RKO (cell line): ENCODE measurements around the gene CGNL1.

Experiments
- DNase-seq: peaks from one replicate; pipeline ENCODE4 v3.0.0-alpha.2; 2016; ENCODE audit warnings: low spot score

The CGNL1 gene, protein sequence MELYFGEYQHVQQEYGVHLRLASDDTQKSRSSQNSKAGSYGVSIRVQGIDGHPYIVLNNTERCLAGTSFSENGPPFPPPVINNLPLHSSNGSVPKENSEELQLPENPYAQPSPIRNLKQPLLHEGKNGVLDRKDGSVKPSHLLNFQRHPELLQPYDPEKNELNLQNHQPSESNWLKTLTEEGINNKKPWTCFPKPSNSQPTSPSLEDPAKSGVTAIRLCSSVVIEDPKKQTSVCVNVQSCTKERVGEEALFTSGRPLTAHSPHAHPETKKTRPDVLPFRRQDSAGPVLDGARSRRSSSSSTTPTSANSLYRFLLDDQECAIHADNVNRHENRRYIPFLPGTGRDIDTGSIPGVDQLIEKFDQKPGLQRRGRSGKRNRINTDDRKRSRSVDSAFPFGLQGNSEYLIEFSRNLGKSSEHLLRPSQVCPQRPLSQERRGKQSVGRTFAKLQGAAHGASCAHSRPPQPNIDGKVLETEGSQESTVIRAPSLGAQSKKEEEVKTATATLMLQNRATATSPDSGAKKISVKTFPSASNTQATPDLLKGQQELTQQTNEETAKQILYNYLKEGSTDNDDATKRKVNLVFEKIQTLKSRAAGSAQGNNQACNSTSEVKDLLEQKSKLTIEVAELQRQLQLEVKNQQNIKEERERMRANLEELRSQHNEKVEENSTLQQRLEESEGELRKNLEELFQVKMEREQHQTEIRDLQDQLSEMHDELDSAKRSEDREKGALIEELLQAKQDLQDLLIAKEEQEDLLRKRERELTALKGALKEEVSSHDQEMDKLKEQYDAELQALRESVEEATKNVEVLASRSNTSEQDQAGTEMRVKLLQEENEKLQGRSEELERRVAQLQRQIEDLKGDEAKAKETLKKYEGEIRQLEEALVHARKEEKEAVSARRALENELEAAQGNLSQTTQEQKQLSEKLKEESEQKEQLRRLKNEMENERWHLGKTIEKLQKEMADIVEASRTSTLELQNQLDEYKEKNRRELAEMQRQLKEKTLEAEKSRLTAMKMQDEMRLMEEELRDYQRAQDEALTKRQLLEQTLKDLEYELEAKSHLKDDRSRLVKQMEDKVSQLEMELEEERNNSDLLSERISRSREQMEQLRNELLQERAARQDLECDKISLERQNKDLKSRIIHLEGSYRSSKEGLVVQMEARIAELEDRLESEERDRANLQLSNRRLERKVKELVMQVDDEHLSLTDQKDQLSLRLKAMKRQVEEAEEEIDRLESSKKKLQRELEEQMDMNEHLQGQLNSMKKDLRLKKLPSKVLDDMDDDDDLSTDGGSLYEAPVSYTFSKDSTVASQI

DNA sequence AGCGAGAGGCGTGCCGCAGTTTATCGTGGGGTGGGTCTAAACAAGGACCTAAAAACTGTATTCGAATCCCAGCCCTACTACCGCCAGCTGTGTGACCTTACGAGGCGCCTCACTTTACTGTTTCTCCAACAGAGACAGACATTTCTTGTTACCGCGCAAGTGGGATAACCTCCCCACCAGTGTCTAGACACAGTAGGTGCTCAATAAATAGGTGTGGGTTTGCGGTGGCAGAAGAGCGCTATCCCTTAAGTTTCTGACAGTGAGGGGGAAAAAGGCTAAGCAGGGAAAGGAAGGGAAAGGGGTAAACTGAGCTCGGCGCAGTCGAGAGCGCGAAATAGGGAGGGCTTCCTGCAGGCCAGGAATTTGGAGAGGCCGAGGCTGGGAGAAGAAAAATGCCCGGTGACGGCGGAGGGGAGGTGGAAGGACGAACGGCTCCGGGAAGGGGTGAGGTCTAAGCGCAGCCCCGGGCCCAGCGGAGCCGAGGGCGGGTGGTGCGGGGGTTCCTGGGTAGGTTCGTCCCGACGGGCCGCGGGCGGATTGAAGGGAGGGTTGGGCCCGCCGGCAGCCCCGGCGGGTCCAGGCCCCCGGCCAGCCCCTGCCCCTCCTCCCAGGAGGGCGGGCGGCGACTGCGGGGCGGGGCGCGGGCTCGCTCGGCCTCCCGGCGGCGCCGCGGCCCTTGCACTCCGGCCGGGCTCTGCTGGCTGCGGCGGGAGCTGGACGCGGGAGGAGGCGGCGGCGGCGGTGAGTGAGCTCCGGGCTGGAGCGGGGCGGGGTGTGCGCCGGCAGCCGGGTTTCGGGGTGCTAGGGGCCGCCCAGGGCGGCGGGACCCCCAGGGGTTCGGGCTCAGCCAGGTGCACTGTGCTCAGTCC, at the start of gene CGNL1:
Gene CGNL1 (plus strand): TSS at position 679 of the 869 bp plus-strand sequence. CDS start 61,495 bp downstream, outside the sequence.
- no peak for DNase-seq

DNA sequence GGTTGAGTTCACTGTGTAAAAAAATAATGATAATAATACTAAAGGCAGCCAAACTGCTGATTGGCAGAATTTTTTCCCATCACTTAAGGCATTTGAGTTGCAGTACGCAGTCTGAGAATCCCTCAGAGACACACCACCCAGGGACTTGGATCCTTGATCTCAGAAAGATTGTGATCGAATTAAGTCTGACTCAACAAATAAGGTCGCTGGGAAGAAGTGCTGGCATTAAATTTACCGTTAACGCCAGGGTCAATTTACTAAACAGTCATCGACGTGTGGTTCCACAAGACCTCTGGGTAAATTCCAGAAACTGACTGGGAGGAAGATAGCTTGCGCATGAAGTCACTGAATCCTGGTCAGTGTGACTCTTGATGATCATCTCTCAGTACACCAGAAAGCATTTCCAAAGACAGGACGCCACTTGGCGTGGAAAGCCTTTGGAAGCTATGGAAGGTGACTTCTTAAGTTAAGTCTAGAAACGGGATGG, 48.3 kb upstream of the CGNL1 start:
- DNase-seq: no peak

DNA sequence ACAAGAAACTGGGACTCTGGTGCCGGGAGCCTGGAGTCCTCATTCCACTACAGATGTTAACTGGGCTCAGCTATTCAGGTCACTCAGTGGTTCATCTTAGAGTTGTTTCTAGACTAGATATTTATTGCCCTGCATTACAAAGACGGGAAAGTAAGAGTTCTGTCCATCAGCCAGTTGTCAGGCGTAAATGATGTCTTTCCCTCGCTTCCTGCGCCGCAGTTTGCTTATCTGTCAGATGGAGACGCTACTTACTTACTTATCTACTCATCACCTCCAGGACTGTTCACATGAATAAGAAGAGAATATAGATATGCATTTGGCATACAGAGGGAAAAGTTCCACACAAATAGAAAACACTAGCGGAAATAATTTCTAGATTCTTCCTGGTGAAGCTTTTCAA, 47.8 kb upstream of the CGNL1 start:
- no peak for DNase-seq

DNA sequence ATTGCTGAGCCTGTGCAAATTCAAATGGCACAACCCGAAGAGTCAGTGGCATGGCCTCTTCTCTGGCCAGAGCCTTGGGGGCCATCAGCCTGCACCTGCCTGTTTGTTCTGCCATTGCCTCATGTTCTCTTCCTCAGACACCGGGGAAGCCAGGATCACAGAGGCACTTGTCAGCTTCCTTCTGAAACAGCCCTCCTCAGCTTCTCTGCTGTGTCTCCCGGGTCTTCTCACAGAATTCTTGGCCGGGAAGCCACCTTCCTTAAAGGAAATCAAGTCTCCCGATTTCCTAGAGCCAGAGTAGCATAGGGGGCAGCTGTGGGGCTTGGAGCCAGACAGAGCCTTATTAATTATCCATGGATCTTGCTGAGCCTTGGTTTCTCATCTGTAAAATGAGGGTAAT, 47.4 kb upstream of the CGNL1 start:
- DNase-seq: no peak

DNA sequence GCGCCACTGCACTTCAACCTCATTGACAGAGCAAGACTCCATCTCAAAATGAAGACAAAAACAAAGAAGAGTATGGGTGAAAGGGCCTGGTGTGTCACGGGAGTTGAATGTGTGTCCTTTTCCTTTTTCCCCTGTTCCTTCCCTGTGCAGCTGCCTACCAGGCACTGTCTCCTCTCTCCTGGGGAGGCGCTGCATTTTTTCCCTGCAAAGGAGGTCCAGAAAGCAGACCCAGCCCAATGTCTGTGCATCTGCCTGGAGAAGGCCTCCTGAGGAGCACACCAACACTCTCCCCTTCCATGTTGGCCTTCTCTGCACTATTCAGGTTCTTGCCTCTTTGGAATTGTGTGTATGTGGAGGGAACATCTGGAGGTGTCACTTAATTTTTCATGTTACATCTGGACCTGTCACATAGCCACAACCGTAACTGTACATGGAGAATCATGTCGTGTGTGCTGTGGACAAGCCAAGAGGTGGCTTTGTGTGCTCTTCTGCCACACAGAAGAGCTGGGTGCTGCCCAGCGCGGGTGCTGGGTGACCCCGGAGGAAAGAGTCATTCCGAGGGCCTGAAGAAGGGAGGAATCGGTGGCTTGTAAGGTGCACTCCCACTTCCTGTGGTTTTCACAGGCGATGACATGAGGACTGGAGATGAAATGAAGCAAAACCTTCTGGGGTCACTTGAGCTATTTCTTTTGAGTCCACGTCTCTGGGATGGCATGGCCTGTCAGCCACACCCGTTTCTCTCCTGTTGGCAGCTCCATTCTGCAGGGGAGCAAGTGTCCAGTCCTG, 46.5 kb upstream of the CGNL1 start:
- no peak for DNase-seq

DNA sequence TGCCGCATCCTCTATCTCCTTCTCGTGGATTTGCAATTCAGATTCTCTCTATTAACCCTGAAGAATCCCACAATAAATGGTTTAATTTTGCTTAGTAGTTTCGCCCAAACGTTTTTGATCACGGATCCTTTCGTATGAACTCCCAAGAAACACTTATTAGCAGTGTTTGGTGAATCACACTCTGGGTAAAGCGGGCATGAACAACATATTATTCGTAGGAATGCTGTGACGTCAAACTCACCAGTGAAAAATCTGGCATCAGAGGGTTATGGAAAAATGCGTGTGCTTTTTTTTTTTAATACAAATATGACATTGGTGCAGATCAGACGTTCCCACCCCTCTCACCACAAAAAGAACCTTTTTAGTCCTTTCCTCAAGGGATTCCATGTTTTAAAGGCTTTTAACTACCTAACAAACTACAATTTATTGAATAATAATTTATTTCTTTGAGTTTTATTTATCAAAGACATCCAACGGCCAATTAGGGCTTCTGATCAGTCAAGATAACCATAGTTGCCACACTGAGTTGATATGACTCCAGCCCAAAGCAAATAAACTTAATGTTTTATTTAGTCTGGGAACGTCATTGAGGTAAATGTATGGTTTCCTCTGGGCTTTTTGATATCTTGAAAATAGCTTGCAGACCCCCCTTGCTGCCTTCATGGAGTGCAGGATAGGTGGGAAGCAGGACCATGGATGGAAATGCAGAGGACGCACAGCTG, 45.5 kb upstream of the CGNL1 start:
- no peak for DNase-seq

DNA sequence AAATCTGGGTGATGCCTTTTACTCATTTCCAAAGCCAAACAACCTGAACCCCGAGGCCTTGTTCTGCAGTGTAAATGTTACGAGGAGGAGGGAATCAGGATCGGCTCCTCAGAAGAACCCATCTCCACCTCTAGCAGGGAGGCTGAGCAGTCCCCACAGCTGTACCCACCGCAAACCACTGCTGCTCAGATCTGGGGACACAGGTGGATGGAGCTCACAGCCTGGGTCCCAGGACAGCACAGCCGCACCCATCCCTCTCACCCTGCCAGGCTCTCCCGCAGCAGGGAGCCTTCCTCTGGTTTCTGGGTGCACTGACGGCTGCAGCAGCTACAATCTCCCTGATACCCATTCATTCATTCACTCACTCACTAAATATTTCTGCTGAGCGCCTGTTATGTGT, 44.0 kb upstream of the CGNL1 start:
- DNase-seq: no peak

DNA sequence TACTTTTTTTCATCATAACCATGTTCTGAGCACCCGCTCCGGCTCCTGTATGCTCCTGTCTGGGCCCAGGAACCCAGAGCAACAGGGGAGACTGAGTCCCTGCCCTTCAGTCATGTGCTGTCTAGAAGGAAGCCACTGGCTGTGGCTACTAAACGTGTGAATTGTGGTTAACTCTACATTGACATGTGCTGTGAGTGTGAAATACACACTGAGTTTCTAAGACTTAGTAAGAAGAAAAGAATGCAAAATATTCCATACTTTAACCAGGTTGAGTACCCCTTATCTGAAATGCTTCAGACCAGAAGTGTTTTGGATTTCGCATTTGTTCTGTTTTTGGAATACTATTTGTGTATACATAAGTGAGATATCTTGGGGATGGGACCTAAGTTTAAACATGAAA, 42.8 kb upstream of the CGNL1 start:
- DNase-seq: no peak

DNA sequence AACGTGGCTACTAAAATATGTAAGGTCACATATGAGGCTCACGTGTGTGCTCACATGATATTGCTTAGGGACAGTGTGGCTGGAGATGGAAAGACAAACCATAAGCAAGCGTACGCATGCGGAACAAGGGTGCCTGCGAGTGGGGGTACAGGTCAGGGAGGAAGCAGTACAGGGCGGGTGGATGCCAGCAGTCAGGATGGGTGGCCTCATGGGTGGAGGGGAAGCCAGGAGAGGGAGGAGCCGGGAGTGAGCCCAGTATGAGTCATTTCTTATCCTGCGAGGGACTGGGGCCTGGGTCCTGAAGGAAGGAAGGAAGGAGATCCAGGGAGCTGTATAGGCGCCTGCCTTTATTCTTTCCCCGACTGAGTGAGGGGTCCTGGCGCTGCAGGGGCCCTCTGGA, 42.0 kb upstream of the CGNL1 start:
- DNase-seq: no peak

DNA sequence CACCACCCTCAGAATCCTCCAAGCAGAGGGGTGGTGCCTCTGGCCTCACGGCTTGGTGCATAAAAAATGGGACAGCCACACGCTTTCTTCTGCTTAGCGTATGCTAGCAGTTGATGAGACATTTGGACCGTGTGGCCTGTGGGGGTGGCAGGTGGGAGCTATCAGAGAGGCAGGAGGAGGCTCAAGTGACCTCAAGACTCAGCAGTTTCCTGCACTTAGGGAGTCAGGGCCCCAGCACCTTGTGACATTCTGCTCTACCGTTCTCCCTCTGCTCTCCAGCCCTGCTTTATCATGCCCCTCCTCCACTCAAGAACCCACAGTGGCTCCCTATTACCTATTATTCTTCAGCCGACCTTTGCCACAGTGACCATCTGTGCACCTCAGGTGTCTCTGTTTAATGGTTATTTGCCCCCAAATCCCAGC, 41.0 kb upstream of the CGNL1 start:
- no peak for DNase-seq

DNA sequence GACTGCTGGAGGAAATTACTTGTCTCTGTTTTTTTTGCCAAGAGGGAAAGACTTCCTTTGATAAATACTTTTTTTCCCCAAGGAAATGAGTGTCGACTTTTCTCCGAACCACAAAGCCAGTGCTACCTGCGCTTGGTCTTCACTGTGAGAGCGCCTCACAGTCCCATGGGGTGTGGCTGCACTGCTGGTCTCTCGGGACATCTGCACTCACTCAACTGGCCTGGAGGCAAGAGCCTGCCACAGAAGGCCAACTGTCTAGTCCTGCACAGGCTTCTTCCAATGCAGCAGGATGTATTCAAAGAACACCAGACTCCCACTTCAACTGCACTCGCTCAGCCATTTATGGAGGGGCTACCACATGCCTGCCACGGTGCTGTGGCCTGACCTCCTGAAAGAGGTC, 40.6 kb upstream of the CGNL1 start:
- no peak for DNase-seq

DNA sequence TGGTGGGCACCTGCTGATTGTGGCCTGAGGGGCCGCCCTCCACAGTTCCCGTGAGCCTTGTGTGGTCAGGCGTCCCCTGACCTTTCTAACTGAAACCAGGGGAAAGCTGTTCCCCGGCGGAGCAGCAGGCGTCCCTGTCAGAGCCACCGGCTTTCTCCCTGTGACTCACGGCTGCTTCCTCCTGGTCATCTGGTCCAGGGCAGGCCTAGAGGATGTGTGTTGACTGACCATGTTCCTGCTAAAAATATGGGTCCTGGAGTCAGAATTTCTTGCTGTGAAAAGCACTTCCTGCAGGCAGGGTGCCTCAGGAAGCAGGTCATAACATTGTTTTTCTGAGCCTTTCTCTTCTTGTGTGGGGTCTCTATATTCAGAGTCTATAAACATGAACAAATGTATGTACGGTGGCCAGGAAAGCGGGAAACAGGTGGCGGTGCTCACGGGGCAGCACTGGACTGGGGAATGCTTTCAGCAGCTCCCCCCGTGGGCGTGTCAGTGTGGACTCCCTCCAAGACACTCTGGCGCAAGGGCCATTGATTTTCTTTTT, 38.4 kb upstream of the CGNL1 start:
- peak; percentile 26 for DNase-seq

DNA sequence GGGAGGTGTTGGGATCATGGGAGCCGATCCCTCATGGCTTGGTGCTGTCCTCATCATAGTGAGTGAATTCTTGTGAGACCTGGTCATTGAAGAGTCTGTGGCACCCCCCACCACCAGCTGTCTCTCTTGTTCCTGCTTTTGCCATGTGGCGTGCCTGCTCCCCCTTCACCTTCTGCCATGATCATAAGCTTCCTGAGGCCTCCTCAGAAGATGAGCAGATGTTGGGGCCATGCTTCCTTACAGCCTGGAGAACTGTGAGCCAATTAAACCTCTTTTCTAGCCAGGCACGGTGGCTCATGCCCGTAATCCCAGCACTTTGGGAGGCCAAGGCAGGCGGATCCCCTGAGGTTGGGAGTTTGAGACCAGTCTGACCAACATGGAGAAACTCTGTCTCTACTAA, 37.0 kb upstream of the CGNL1 start:
- DNase-seq: no peak

DNA sequence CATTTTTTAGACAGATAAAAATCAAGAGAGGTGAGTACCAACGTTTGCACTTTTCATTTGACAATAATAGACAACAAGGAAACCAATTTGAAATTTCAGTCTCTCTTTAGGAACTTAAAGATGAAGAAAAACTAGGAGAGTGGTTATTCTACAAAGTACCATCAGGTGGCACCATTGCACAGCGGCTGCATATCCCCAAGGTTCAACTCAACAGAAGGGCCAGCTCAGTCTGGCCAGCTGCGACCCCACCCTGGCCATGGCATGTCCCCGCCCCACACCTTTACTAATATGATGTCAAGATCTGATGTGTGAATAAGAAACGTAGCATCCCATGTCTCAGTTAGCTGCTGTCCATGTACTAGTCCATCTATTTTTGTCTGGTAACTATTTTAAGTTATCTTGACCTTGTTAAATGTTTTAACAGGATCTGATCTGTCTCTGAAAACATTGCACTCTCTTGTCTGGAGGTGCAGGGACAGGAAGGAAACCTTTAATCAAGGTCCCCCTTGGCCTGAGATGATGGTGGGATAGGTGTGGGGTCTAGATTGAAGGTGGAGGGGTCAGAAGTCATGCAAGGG, 35.5 kb upstream of the CGNL1 start:
- peak; percentile 57 for DNase-seq

DNA sequence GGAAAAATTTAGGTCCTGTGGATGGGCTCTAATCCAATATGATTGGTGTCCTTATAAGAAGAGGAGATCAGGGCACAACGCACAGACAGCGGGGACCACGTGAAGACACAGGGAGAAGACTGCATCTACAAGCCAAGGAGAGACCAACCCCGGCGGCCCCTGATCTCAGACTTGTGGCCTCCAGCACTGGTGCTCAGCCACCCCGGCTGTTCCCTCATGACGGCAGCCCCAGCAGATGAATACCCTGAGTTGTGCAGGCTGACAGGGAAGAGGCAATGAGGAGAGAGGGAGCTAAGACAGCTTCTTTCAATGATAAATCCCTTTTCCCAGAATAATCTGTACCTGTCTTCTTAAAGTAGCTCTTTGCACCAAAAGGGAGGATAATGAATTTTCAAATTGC, 33.3 kb upstream of the CGNL1 start:
- no peak for DNase-seq

DNA sequence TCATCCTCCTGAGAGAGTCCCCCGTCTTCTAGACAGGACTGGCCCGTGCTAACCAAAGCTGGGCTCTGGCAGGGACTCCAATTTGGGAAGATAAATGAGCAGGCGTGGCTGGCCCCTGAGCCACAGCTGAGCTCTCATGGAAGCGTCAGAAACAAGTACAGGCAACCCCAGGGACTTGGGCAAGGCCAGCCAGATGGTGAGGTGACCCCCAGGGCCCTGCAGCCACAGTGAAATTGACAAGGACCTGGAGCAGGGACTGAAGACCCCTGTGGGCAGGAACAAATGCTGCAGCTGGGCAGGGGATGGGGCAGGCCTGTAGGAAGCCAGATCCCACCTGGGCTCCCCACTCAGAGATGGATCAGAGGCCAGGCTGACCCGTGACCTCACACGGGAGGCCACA, 32.8 kb upstream of the CGNL1 start:
- DNase-seq: no peak

DNA sequence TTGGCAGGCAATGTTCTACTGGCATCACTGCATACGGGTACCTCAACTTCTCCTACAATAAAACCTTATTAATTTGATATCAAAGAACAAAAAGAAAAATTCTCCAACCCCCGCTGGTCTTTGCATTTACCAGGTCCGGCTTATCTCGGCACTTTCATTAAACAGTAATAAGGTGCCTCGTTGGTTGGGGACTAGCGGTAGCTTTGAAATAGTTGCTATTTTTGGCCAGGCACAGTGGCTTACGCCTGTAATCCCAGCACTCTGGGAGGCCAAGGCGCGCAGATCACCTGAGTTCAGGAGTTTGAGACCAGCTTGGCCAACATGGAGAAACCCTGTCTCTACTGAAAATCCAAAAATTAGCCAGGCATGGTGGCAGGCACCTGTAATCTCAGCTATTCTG, 32.0 kb upstream of the CGNL1 start:
- no peak for DNase-seq

DNA sequence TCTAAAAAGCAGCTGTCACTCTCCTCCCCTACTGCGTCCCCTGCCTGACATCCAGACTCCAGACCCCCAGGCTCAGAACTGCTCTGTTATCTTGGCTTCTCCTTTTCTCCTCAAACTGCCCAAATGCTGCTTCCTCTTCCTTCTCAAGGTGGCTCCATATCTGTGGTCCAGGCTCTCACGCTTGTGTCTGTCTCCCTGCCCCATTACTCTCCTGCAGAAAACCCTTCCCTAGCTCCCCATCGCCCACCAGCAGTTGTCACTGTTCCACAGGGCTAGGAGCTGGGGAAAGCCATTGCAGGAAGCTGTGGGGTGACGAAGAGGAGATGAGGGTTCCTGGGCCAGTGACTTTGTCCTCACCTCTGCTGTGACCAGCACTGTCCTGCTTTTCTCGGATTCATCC, 30.7 kb upstream of the CGNL1 start:
- DNase-seq: no peak

DNA sequence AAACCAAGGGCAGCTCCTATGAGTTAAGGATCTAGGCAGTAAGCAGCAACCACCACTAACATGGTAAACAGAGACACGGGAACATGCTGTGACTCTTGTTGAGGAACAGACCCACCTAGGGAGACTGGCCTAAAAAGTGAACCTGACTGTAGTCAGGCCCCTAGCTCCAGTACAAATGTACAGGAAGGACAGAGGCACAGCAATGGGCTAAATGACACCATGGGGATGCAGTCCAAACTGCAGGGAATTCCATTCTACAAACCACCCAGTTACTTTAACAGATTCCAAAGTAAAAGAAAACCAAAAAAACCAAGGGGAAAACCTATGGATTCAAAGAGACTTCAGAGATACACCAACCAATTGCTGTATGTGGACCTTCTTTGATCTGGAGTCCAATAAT, 28.2 kb upstream of the CGNL1 start:
- DNase-seq: no peak
